Measurements from ENCODE around the gene PIEZO1.
"Not testable (repeated sequence)": the region's sequence is repeated elsewhere in the genome, so short reads cannot be mapped to it uniquely, and the experiment has no call there.

The PIEZO1 gene

GRCh38 chr16:88681709-88682451 lies 103.1 kb downstream of the PIEZO1 start:
- no peak for FAIRE-seq

GRCh38 chr16:88681084-88681680 lies 103.8 kb downstream of the PIEZO1 start:
- no peak for FAIRE-seq

- FAIRE-seq, result no peak
These were observed 104.4 kb downstream of the PIEZO1 start for GRCh38 chr16:88680554-88681083.

- FAIRE-seq, result no peak
These were observed 106.6 kb downstream of the PIEZO1 start for GRCh38 chr16:88678224-88678979.

- no peak for FAIRE-seq
These were observed 107.3 kb downstream of the PIEZO1 start for GRCh38 chr16:88677721-88678120.

GRCh38 chr16:88676502-88677242 lies 108.3 kb downstream of the PIEZO1 start:
- FAIRE-seq, result no peak

- no peak for FAIRE-seq
These were observed 111.2 kb downstream of the PIEZO1 start for GRCh38 chr16:88673716-88674379.

- no peak for FAIRE-seq
These were observed 112.2 kb downstream of the PIEZO1 start for GRCh38 chr16:88672776-88673175.

GRCh38 chr16:88671806-88672205 lies 113.2 kb downstream of the PIEZO1 start:
- FAIRE-seq, result no peak

GRCh38 chr16:88669980-88670379 lies 115.0 kb downstream of the PIEZO1 start:
- FAIRE-seq, result no peak

- not testable (repeated sequence) for FAIRE-seq
These were observed 115.5 kb downstream of the PIEZO1 start for GRCh38 chr16:88669493-88669892.

GRCh38 chr16:88667461-88667860 lies 117.6 kb downstream of the PIEZO1 start:
- FAIRE-seq, result no peak

- FAIRE-seq, result no peak
These were observed 119.5 kb downstream of the PIEZO1 start for GRCh38 chr16:88665570-88665969.

Data from G401.6 (cell line).